Stimulated activated CD4-positive, alpha-beta T cell treated with anti-CD3 and anti-CD28 coated beads, Interleukin-4, amount 100 ng/mL, for 1 hour (primary cell): ENCODE results near the gene SERPINB2.
"Not testable (repeated sequence)": the region's sequence is repeated elsewhere in the genome, so short reads cannot be mapped to it uniquely, and the experiment has no call there.

Source experiments
- DNase-seq: peaks from one replicate; pipeline ENCODE4 v3.0.0-alpha.2; 2020

SERPINB2 gene

GRCh38 chr18:63940008-63940407, 52.5 kb downstream of the SERPINB2 start:
- DNase-seq = no peak

- not testable (repeated sequence) for DNase-seq
Measured at GRCh38 chr18:63940543-63941050, 53.1 kb downstream of the SERPINB2 start.

GRCh38 chr18:63947051-63947790, 59.7 kb downstream of the SERPINB2 start:
- DNase-seq = no peak

GRCh38 chr18:63949068-63949737, 61.7 kb downstream of the SERPINB2 start, which contains the start of gene HMSD:
HMSD (plus strand) TSS chr18:63949301; CDS start chr18:63953456, 4,155 bp downstream.
- peak; percentile 64 for DNase-seq

GRCh38 chr18:63951302-63951705, 63.8 kb downstream of the SERPINB2 start:
- DNase-seq = no peak
